GM23338 (cell line): ENCODE results near the gene B4GALT3. TPM values are rescaled to one million over a fixed set of nuclear protein-coding genes. Genes with fewer than 3 reads are reported as not detected.

Source experiments
- ATAC-seq: fragments of 200-7000 bp; cut with Tn5 transposase; 3 replicates; pipeline ENCODE4 v1.9.1; 2020
- DNase-seq: peaks from one replicate; pipeline ENCODE4 v3.0.0-alpha.2; 2015; ENCODE audit warnings: low spot score
- H2AFZ ChIP-seq: fragments of 200-600 bp; sonication (generic); 2 replicates; pipeline ENCODE4 v1.8.0; 2016; ENCODE audit warnings: antibody characterized with exemption, mild to moderate bottlenecking, moderate library complexity
- H3F3A ChIP-seq: fragments of 200-600 bp; sonication (generic); replicated peaks from 2 replicates; pipeline ENCODE4 v1.8.0; 2017; ENCODE audit warnings: antibody characterized with exemption, mixed run types, low read depth
- H3K27ac ChIP-seq: fragments of 200-600 bp; sonication (generic); 2 replicates; pipeline ENCODE4 v1.6.1; 2016; ENCODE audit warnings: low read depth
- H3K27me3 ChIP-seq: fragments of 200-600 bp; sonication (generic); 2 replicates; pipeline ENCODE4 v1.8.0; 2016; ENCODE audit warnings: mild to moderate bottlenecking, mixed run types, moderate library complexity; ENCODE audit not compliant: insufficient read depth
- H3K36me3 ChIP-seq: fragments of 200-600 bp; sonication (generic); 2 replicates; pipeline ENCODE4 v1.8.0; 2016; ENCODE audit warnings: mild to moderate bottlenecking; ENCODE audit not compliant: insufficient read depth
- H3K4me1 ChIP-seq: fragments of 200-600 bp; sonication (generic); 2 replicates; pipeline ENCODE4 v1.8.0; 2016; ENCODE audit warnings: mild to moderate bottlenecking, moderate library complexity; ENCODE audit not compliant: insufficient read depth
- H3K4me2 ChIP-seq: fragments of 200-600 bp; sonication (generic); 2 replicates; pipeline ENCODE4 v1.7.1; 2017; ENCODE audit warnings: mixed run types
- H3K4me3 ChIP-seq: fragments of 200-600 bp; sonication (generic); 2 replicates; pipeline ENCODE4 v1.6.1; 2016; ENCODE audit warnings: mixed run types
- H3K79me2 ChIP-seq: fragments of 200-600 bp; sonication (generic); replicated peaks from 2 replicates; pipeline ENCODE4 v1.8.0; 2017; ENCODE audit warnings: mild to moderate bottlenecking; ENCODE audit not compliant: insufficient read depth
- H3K9me2 ChIP-seq: fragments of 200-600 bp; sonication (generic); 2 replicates; pipeline ENCODE4 v1.8.0; 2017; ENCODE audit not compliant: insufficient read depth
- H4K20me1 ChIP-seq: fragments of 200-600 bp; sonication (generic); replicated peaks from 2 replicates; pipeline ENCODE4 v1.8.0; 2017; ENCODE audit warnings: mild to moderate bottlenecking; ENCODE audit not compliant: insufficient read depth
- H3K27ac Mint-ChIP-seq: 2 replicates; pipeline ENCODE4 v1.8.0; 2020; ENCODE audit warnings: inconsistent platforms, mild to moderate bottlenecking, moderate library complexity, mixed read lengths
- H3K27me3 Mint-ChIP-seq: 3 replicates; pipeline ENCODE4 v1.8.0; 2022; ENCODE audit warnings: low read depth, mild to moderate bottlenecking, moderate library complexity, mixed read lengths, inconsistent platforms; ENCODE audit not compliant: insufficient read depth, poor library complexity
- H3K36me3 Mint-ChIP-seq: 3 replicates; pipeline ENCODE4 v1.8.0; 2021; ENCODE audit warnings: low read depth, mild to moderate bottlenecking, inconsistent platforms, moderate library complexity, mixed read lengths
- H3K4me1 Mint-ChIP-seq: 3 replicates; pipeline ENCODE4 v1.8.0; 2020; ENCODE audit warnings: mild to moderate bottlenecking, inconsistent platforms, mixed read lengths
- H3K4me3 Mint-ChIP-seq: 3 replicates; pipeline ENCODE4 v1.8.0; 2021; ENCODE audit warnings: moderate library complexity, mild to moderate bottlenecking, inconsistent platforms, mixed read lengths
- H3K9me3 Mint-ChIP-seq: 3 replicates; pipeline ENCODE4 v1.8.0; 2020; ENCODE audit warnings: moderate library complexity, mild to moderate bottlenecking, inconsistent platforms, mixed read lengths
- CREB1 ChIP-seq: fragments of 250-450 bp; sonication (Bioruptor Pico); IDR thresholded peaks from 2 replicates; pipeline ENCODE4 v1.5.0; 2020; ENCODE audit warnings: low read depth, mild to moderate bottlenecking, moderate library complexity
- ETS1 ChIP-seq: IDR thresholded peaks from 2 replicates; pipeline ENCODE4 v1.6.1; 2016; ENCODE audit warnings: antibody characterized with exemption
- EZH2phosphoT487 ChIP-seq: fragments of 200-600 bp; sonication (generic); IDR thresholded peaks from one replicate; pipeline ENCODE4 v1.8.1; 2018; ENCODE audit warnings: antibody characterized with exemption; ENCODE audit not compliant: unreplicated experiment
- JUNB ChIP-seq: IDR thresholded peaks from one replicate; pipeline ENCODE4 v1.6.1; 2016; ENCODE audit warnings: antibody characterized with exemption; ENCODE audit not compliant: unreplicated experiment
- NANOG ChIP-seq: IDR thresholded peaks from 2 replicates; pipeline ENCODE4 v1.6.1; 2016; ENCODE audit warnings: antibody characterized with exemption, borderline replicate concordance
- POLR2AphosphoS5 ChIP-seq: IDR thresholded peaks from 2 replicates; pipeline ENCODE4 v1.6.1; 2016; ENCODE audit warnings: antibody characterized with exemption, low read depth
- REST ChIP-seq: IDR thresholded peaks from one replicate; pipeline ENCODE4 v1.6.1; 2018; ENCODE audit warnings: antibody characterized with exemption; ENCODE audit not compliant: unreplicated experiment
- STAT1 ChIP-seq: IDR thresholded peaks from one replicate; pipeline ENCODE4 v1.6.1; 2016; ENCODE audit warnings: antibody characterized with exemption; ENCODE audit not compliant: unreplicated experiment
- ZNF331 ChIP-seq: fragments of 250-450 bp; sonication (Bioruptor Pico); IDR thresholded peaks from 2 replicates; pipeline ENCODE4 v1.5.0; 2020; ENCODE audit warnings: low read depth, mild to moderate bottlenecking, moderate library complexity
- ZNF462 ChIP-seq: fragments of 250-450 bp; sonication (Bioruptor Pico); IDR thresholded peaks from 2 replicates; pipeline ENCODE4 v1.5.0; 2020; ENCODE audit warnings: mild to moderate bottlenecking, moderate library complexity
- polyA plus RNA-seq: library from polyadenylated mRNA; unstranded; fragments of >200 nt; fragmentation: Nextera tagmentation; extraction: Ambion mirVana; gene quantifications from 2 replicates; pipeline ENCODE4 v1.2.1, GENCODE V29; 2016
- total RNA-seq: library from RNA; depleted of rRNA; stranded (reverse); fragments of >200 nt; shearing (Covaris generic); gene quantifications from 2 replicates; pipeline ENCODE4 v1.2.3, GENCODE V29; 2014

The B4GALT3 gene
- total and polyA plus RNA-seq, 2 experiments from 2014 or later, result 24.2 to 35.8 TPM

- TF ChIP-seq ZNF462 (CRISPR knock-in tag) (no peak), NANOG (no peak)
Measured at GRCh38 chr1:161197560-161198193, 20.4 kb upstream of the B4GALT3 start (continued).

- Histone ChIP-seq H3K9me2 (no peaks in the 10 kb centered on the region), H3K36me3 (no peaks in the 10 kb centered on the region), H3K27me3 (no peaks in the 10 kb centered on the region), H3K4me2 (peak overlapping the region; percentile 75), H2AFZ (peak overlapping the region; percentile 69), H4K20me1 (no peaks in the 10 kb centered on the region), H3K79me2 (no peaks in the 10 kb centered on the region), H3F3A (peaks cover 14% of the 10 kb centered on the region; the same call in 1 of the 2 replicates), H3K4me1 (peaks cover 55% of the 10 kb centered on the region), H3K27ac (0 out of 2 replicates have a peak overlapping the region, but pooled peaks have one; percentile 26), H3K4me3 (peak overlapping the region; percentile 52; the same call in 1 of the 2 replicates)
- Mint-ChIP-seq H3K4me1 (peaks cover 61% of the 10 kb centered on the region), H3K36me3 (peaks cover 7% of the 10 kb centered on the region; the same call in 2 of the 3 replicates), H3K27me3 (peaks cover 17% of the 10 kb centered on the region), H3K9me3 (no peaks in the 10 kb centered on the region; the same call in 2 of the 3 replicates), H3K4me3 (peak overlapping the region; percentile 59), H3K27ac (peak overlapping the region; percentile 80)
- DNase-seq, result peak; percentile 54
- peak; percentile 0; the same call in 2 of the 3 replicates for ATAC-seq
- no peak for TF ChIP-seq STAT1
- no peak for TF ChIP-seq ETS1
- no peak for TF ChIP-seq JUNB
- no peak for TF ChIP-seq ZNF331 (CRISPR knock-in tag)
- TF ChIP-seq REST, result no peak
- no peak for TF ChIP-seq CREB1 (CRISPR knock-in tag)
- TF ChIP-seq POLR2AphosphoS5, result no peak
- TF ChIP-seq EZH2phosphoT487, result no peak
Measured at GRCh38 chr1:161196521-161197451, 19.5 kb upstream of the B4GALT3 start.
